CD8-positive, alpha-beta memory T cell (primary cell): ENCODE data around the gene GTPBP10. TPM values are rescaled to one million over a fixed set of nuclear protein-coding genes. Genes with fewer than 3 reads are reported as not detected.
"Not testable (repeated sequence)": the region's sequence is repeated elsewhere in the genome, so short reads cannot be mapped to it uniquely, and the experiment has no call there.

Experiments used
- CTCF ChIA-PET: fragments of 350-600 bp; sonication (Branson Sonifier 250); formaldehyde crosslinking; loops from one replicate; lab custom pipeline; 2021; ENCODE audit warnings: antibody characterized with exemption; lab: Charles Lee
- POLR2A ChIA-PET: fragments of 350-600 bp; sonication (Branson Sonifier 250); formaldehyde crosslinking; loops from one replicate; lab custom pipeline; 2021; ENCODE audit warnings: antibody characterized with exemption; lab: Charles Lee
- DNase-seq, 5 donors: peaks; one replicate each; pipeline versions ENCODE4 v3.0.0 to v3.0.0-alpha.2; 2020 to 2022; ENCODE audit warnings: mixed read lengths in 1 of 5
- H3K27ac ChIP-seq: one replicate; pipeline ENCODE4 v1.7.0; 2013; ENCODE audit warnings: low read depth, mild to moderate bottlenecking, low read length, moderate library complexity
- H3K27me3 ChIP-seq: 2 replicates; pipeline ENCODE4 v1.7.0; 2013; ENCODE audit warnings: low read length, mild to moderate bottlenecking; ENCODE audit not compliant: insufficient read depth, poor library complexity, severe bottlenecking
- H3K36me3 ChIP-seq: 2 replicates; pipeline ENCODE4 v1.7.0; 2013; ENCODE audit warnings: mild to moderate bottlenecking, low read length, moderate library complexity; ENCODE audit not compliant: insufficient read depth
- H3K4me1 ChIP-seq: 2 replicates; pipeline ENCODE4 v1.7.0; 2013; ENCODE audit warnings: mild to moderate bottlenecking, low read length, moderate library complexity; ENCODE audit not compliant: insufficient read depth
- H3K4me3 ChIP-seq: 2 replicates; pipeline ENCODE4 v1.7.0; 2013; ENCODE audit warnings: mild to moderate bottlenecking, low read length
- H3K9me3 ChIP-seq: 2 replicates; pipeline ENCODE4 v1.7.0; 2013; ENCODE audit warnings: mild to moderate bottlenecking, low read length
- H3K27ac Mint-ChIP-seq, 8 donors: one replicate each; pipeline ENCODE4 v1.8.0; 2020 to 2021; ENCODE audit warnings: mixed read lengths in 8 of 8, mild to moderate bottlenecking in 6 of 8, inconsistent platforms in 3 of 8, moderate library complexity in 3 of 8
- H3K27me3 Mint-ChIP-seq, 2 donors: one replicate each; pipeline ENCODE4 v1.8.0; 2020 to 2021; ENCODE audit warnings: mixed read lengths in 2 of 2, mild to moderate bottlenecking in 1 of 2, moderate library complexity in 1 of 2
- H3K36me3 Mint-ChIP-seq, 3 donors: one replicate each; pipeline ENCODE4 v1.8.0; 2020 to 2021; ENCODE audit warnings: mixed read lengths in 3 of 3, inconsistent platforms in 1 of 3, mild to moderate bottlenecking in 1 of 3
- H3K4me1 Mint-ChIP-seq, 3 donors: one replicate each; pipeline ENCODE4 v1.8.0; 2020 to 2021; ENCODE audit warnings: mixed read lengths in 3 of 3, inconsistent platforms in 1 of 3, mild to moderate bottlenecking in 1 of 3
- H3K4me3 Mint-ChIP-seq, 7 donors: one replicate each; pipeline ENCODE4 v1.8.0; 2020 to 2021; ENCODE audit warnings: mixed read lengths in 7 of 7, mild to moderate bottlenecking in 6 of 7, moderate library complexity in 4 of 7, inconsistent platforms in 2 of 7
- H3K9me3 Mint-ChIP-seq, 5 donors: one replicate each; pipeline ENCODE4 v1.8.0; 2020 to 2022; ENCODE audit warnings: mixed read lengths in 5 of 5, mild to moderate bottlenecking in 3 of 5, moderate library complexity in 2 of 5, inconsistent platforms in 1 of 5
- polyA plus RNA-seq: library from polyadenylated mRNA; unstranded; fragments of 300-500 nt; fragmentation: Illumina TruSeq; gene quantifications from one replicate; pipeline ENCODE4 v1.2.3, GENCODE V29; 2021
- total RNA-seq, 2 experiments: library from RNA; stranded (reverse); gene quantifications; one replicate each; pipeline ENCODE4 v1.2.3, GENCODE V29; 2021

GTPBP10 gene
- total and polyA plus RNA-seq, 3 experiments from 2014 or later = 31.3 to 43.3 (median 37.6) TPM

DNA sequence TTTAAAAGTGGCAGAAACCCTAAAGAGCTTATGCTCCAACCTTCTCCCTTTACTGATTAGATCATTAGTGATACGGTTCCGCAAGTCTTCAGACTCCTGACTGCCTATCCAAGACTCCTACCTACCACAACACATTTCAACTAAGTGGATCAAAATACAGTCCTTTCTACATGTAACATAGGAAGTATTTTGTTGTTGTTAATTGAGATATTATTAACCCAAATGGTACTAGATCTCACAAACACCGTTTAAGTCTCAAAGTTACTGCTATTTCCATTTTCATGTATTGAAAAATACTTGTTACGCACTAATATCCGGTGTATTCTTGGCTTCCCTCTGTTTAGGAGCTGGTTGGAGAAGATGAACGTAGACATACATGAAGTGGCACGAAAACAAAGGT, 26.5 kb upstream of the GTPBP10 start:
- ChIA-PET POLR2A (no interaction called here), CTCF (no interaction called here)
- H3K9me3 Mint-ChIP-seq = no peaks in the 10 kb centered on the region
- H3K36me3 Mint-ChIP-seq = no peaks in the 10 kb centered on the region
- H3K4me3 Mint-ChIP-seq = peak overlapping the region in 1 of 7 donors; percentile 1
- Histone ChIP-seq H3K27me3 (peaks cover 28% of the 10 kb centered on the region), H3K27ac (no peak overlapping the region), H3K36me3 (no peaks in the 10 kb centered on the region), H3K9me3 (no peaks in the 10 kb centered on the region), H3K4me3 (no peak overlapping the region), H3K4me1 (no peaks in the 10 kb centered on the region)
- no peak for DNase-seq
- peak overlapping the region in 1 of 8 donors; percentile 17 for H3K27ac Mint-ChIP-seq
- peaks cover 5 to 14% (median 12%) of the 10 kb centered on the region in 3 donors for H3K4me1 Mint-ChIP-seq
- H3K27me3 Mint-ChIP-seq = peaks cover 31 to 70% of the 10 kb centered on the region in 2 donors

DNA sequence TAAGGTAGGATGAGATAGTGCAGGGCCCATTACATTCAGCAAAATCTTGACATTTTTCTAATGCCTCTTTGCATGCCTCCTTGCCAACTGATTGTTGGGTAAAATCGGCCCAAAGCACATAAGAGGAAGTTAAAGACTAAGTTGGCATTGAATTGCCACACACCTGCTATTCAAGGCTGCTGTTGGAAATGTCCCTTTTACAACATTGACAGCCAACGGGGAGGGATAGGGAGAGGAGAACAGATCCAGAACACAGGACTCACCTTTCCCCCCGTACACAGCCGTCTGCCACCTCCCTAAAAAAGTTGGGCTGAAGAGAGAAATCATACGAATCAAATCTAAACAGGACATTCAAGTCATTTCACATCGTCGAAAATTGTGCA, 26.1 kb upstream of the GTPBP10 start:
- no peak for DNase-seq
- Mint-ChIP-seq H3K9me3 (no peaks in the 10 kb centered on the region), H3K4me3 (peak overlapping the region in 4 of 7 donors; percentile 1 to 29 (median 11)), H3K27ac (peak overlapping the region in 1 of 8 donors; percentile 17), H3K27me3 (peaks cover 28 to 67% of the 10 kb centered on the region in 2 donors), H3K4me1 (peaks cover 5 to 14% (median 12%) of the 10 kb centered on the region in 3 donors), H3K36me3 (no peaks in the 10 kb centered on the region)
- Histone ChIP-seq H3K36me3 (no peaks in the 10 kb centered on the region), H3K9me3 (no peaks in the 10 kb centered on the region), H3K27ac (no peak overlapping the region), H3K4me1 (no peaks in the 10 kb centered on the region), H3K4me3 (no peak overlapping the region), H3K27me3 (peaks cover 28% of the 10 kb centered on the region)
- ChIA-PET POLR2A (no interaction called here), CTCF (no interaction called here)

DNA sequence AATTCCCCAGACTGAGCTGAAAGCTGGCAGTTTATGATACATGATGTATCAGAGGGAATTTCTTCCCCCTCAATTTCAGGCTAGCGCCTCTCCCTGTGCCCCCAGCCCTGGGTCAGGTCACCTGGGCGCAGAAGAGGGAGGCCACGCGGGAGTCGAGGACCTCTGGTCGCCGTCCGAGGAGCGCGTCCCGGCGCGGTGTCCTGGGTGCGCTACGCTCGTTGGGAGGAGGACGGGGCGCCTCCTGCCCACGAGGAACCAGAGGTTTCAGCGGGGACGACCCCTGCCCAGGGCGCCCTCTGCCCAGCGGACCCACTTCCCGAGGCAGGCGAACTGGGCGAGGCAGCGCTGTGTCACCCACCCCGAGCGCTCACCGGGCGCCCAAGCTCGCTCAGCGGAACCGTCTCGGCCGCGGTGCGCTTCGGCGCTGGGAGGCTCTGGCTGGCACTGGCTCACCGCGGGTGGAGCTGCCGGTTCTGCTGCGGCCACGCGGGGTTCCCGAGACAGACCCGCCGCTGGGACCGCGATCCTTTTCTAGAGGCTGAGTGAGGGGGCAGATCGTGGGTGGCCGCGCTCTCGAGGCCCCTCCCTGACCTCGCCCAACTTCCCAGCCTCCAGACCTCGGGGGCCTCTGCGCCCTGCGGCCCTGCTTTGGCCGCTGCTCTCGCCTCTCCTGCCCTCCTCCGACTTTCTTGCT, 25.6 kb upstream of the GTPBP10 start, which contains the start of gene FAM237B:
FAM237B (minus strand) TSS at position 504 of the 694 bp plus-strand sequence. CDS start 1,556 bp downstream, outside the sequence.
- peaks cover 5 to 14% (median 12%) of the 10 kb centered on the region in 3 donors for H3K4me1 Mint-ChIP-seq
- H3K27ac Mint-ChIP-seq = peak within 1 kb of the TSS in 1 of 8 donors; percentile 17
- ChIA-PET POLR2A (no interaction called here), CTCF (interaction anchor here (1.5 kb wide), 1 partner anchor 107 kb away, joined by 5 read pairs; no protein-coding TSS in a partner anchor)
- no peaks in the 10 kb centered on the region for H3K9me3 ChIP-seq
- no peaks in the 10 kb centered on the region for H3K36me3 Mint-ChIP-seq
- H3K27ac ChIP-seq = no peak within 1 kb of the TSS
- peaks cover 29 to 65% of the 10 kb centered on the region in 2 donors for H3K27me3 Mint-ChIP-seq
- DNase-seq = no peak
- H3K9me3 Mint-ChIP-seq = no peaks in the 10 kb centered on the region
- peaks cover 28% of the 10 kb centered on the region for H3K27me3 ChIP-seq
- no peak within 1 kb of the TSS for H3K4me3 ChIP-seq
- H3K4me3 Mint-ChIP-seq = peak within 1 kb of the TSS in 4 of 7 donors; percentile 2 to 29 (median 16)
- no peaks in the 10 kb centered on the region for H3K4me1 ChIP-seq
- no peaks in the 10 kb centered on the region for H3K36me3 ChIP-seq

DNA sequence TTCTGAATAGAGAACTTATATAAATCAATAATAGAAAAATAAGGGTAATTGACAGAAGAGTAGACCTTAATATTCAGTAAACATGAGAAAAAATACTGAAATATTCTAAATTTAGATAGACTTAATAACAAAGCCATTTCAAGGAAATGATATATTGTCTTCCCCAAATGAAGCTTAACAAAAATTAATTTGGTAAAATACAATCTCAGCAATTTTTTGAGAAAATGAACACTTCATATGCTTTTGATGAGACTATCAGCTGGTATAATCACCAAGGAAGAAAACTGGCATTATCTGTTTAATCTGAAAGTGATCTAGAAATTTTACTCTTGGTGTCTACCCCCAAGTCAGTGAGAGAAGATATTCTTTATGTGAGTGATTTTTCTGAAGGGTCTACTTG, 23.7 kb upstream of the GTPBP10 start:
- H3K27me3 Mint-ChIP-seq = peaks cover 29 to 49% of the 10 kb centered on the region in 2 donors

DNA sequence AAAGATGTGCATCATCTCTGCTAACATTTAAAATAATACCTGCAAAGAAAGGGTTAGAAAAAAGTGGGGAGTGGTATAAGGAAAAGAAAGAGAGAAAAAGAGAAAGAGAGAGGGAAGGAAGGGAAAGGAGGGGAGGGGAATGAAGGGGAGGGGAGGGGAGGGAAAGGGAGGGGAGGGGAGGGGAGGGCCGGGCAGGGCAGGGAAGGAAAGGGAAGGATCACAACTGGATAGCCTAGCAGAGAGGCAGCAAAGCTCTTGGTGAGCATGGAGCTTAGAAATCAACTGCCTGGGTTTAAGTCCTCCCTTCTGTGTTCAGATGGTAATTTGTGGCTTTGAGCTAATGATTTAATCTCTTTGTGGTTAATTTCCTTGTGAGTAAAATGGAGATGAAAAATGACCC, 20.0 kb upstream of the GTPBP10 start:
- Mint-ChIP-seq H3K4me1 (peaks cover 0 to 2% (median 2%) of the 10 kb centered on the region in 3 donors), H3K4me3 (no peak overlapping the region), H3K27me3 (peaks cover 14 to 26% of the 10 kb centered on the region in 2 donors), H3K27ac (no peak overlapping the region), H3K9me3 (no peaks in the 10 kb centered on the region), H3K36me3 (no peaks in the 10 kb centered on the region)
- ChIA-PET CTCF (no interaction called here), POLR2A (no interaction called here)
- no peak for DNase-seq
- no peak overlapping the region for H3K27ac ChIP-seq
- H3K4me1 ChIP-seq = no peaks in the 10 kb centered on the region
- H3K4me3 ChIP-seq = no peak overlapping the region
- peaks cover 14% of the 10 kb centered on the region for H3K27me3 ChIP-seq
- no peaks in the 10 kb centered on the region for H3K36me3 ChIP-seq
- no peaks in the 10 kb centered on the region for H3K9me3 ChIP-seq

More for the DNA sequence above, 23.7 kb upstream of the GTPBP10 start:
- Mint-ChIP-seq H3K36me3 (no peaks in the 10 kb centered on the region), H3K27ac (no peak overlapping the region), H3K4me3 (no peak overlapping the region), H3K4me1 (peaks cover 5 to 14% (median 12%) of the 10 kb centered on the region in 3 donors), H3K9me3 (no peaks in the 10 kb centered on the region)
- H3K4me1 ChIP-seq = no peaks in the 10 kb centered on the region
- DNase-seq = no peak
- ChIA-PET POLR2A (no interaction called here), CTCF (no interaction called here)
- H3K9me3 ChIP-seq = no peaks in the 10 kb centered on the region
- peaks cover 28% of the 10 kb centered on the region for H3K27me3 ChIP-seq
- H3K4me3 ChIP-seq = no peak overlapping the region
- H3K36me3 ChIP-seq = no peaks in the 10 kb centered on the region
- no peak overlapping the region for H3K27ac ChIP-seq

DNA sequence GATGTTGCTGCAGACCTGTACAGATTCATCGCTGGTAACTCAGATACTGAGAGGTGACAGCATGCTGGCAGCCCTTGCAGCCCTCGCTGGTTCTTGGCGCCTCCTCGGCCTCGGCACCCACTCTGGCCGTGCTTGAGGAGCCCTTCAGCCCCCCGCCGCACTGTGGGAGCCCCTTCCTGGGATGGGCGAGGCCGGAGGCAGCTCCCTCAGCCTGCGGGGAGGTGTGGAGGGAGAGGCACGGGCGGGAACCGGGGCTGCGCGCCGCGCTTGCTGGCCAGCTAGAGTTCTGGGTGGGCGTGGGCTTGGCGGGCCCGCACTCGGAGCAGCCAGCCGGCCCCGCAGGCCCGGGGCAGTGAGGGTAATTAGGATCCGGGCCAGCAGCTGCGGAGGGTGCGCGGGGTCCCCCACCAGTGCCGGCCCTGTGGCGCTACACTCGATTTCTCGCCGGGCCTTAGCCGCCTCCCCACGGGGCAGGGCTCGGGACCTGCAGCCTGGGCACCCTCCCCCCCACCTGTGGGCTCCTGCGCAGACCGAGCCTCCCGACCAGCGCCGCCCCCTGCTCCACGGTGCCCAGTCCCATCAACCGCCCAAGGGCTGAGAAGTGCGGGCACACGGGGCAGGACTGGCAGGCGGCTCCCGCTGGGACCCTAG, 12.2 kb upstream of the GTPBP10 start:
- Histone ChIP-seq H3K27ac (no peak overlapping the region), H3K4me1 (no peaks in the 10 kb centered on the region), H3K9me3 (no peaks in the 10 kb centered on the region), H3K36me3 (no peaks in the 10 kb centered on the region), H3K27me3 (no peaks in the 10 kb centered on the region), H3K4me3 (no peak overlapping the region)
- H3K9me3 Mint-ChIP-seq = no peaks in the 10 kb centered on the region
- H3K36me3 Mint-ChIP-seq = no peaks in the 10 kb centered on the region
- peaks cover 5 to 10% of the 10 kb centered on the region in 2 donors for H3K27me3 Mint-ChIP-seq
- H3K27ac Mint-ChIP-seq = no peak overlapping the region
- CTCF ChIA-PET = no interaction called here
- no peak overlapping the region for H3K4me3 Mint-ChIP-seq
- no peak for DNase-seq
- POLR2A ChIA-PET = no interaction called here
- peaks cover 0 to 1% (median 0%) of the 10 kb centered on the region in 3 donors for H3K4me1 Mint-ChIP-seq

DNA sequence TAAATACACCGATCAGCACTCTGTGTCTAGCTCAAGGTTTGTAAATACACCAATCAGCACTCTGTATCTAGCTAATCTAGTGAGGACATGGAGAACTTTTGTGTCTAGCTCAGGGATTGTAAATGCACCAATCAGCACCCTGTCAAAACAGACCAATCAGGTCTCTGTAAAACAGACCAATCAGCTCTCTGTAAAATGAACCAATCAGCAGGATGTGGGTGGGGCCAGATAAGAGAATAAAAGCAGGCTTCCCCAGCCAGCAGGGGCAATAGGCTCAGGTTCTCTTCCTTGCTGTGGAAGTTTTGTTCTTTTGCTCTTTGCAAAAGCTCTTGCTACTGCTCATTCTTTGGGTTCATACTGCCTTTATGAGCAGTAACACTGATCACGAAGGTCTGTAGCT, 11.6 kb upstream of the GTPBP10 start:
- H3K36me3 ChIP-seq, POLR2A ChIA-PET, H3K27ac ChIP-seq, H3K9me3 ChIP-seq, H3K4me3 Mint-ChIP-seq, H3K27me3 ChIP-seq, H3K9me3 Mint-ChIP-seq, H3K4me1 Mint-ChIP-seq, H3K4me1 ChIP-seq, H3K36me3 Mint-ChIP-seq, DNase-seq, H3K27ac Mint-ChIP-seq, H3K4me3 ChIP-seq, CTCF ChIA-PET: not testable (repeated sequence)
- peaks cover 5 to 10% of the 10 kb centered on the region in 2 donors for H3K27me3 Mint-ChIP-seq

DNA sequence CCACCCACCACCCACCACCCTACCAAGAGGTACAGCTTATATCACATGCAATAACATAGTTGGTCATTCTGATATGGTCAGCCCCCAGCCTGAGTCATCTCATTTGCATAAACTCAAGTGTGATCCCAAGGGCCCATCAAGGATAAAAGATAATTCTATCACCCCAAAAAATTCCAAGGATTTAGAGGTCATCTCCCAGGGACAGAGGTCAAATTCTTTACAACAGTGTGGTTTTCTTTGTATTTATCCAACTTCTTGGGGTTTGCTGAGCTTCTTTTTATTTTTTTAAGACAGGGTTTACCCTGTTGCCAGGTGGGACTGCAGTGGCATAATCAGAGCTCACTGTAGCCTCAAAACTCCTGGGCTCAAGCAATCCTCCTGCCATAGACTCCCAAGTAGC, 9.4 kb upstream of the GTPBP10 start:
- H3K9me3 ChIP-seq = no peaks in the 10 kb centered on the region
- Mint-ChIP-seq H3K4me3 (no peak overlapping the region), H3K4me1 (peaks cover 0 to 1% (median 0%) of the 10 kb centered on the region in 3 donors), H3K9me3 (no peaks in the 10 kb centered on the region), H3K27me3 (peaks cover 3 to 11% of the 10 kb centered on the region in 2 donors), H3K27ac (no peak overlapping the region), H3K36me3 (no peaks in the 10 kb centered on the region)
- no peak for DNase-seq
- no peaks in the 10 kb centered on the region for H3K36me3 ChIP-seq
- no peak overlapping the region for H3K27ac ChIP-seq
- ChIA-PET CTCF (no interaction called here), POLR2A (no interaction called here)
- no peaks in the 10 kb centered on the region for H3K4me1 ChIP-seq
- no peak overlapping the region for H3K4me3 ChIP-seq
- H3K27me3 ChIP-seq = no peaks in the 10 kb centered on the region
